HFFc6 (cell line): ENCODE data around the gene CENPA. TPM values are rescaled to one million over a fixed set of nuclear protein-coding genes. Genes with fewer than 3 reads are reported as not detected.

Source experiments
- DNase-seq: peaks from one replicate; pipeline ENCODE4 v3.0.0-alpha.2; 2018
- H3K27ac Mint-ChIP-seq: 2 replicates; pipeline ENCODE4 v1.8.0; 2020; ENCODE audit warnings: mild to moderate bottlenecking, mixed read lengths
- H3K27me3 Mint-ChIP-seq: 2 replicates; pipeline ENCODE4 v1.8.0; 2021; ENCODE audit warnings: mild to moderate bottlenecking, moderate library complexity, mixed read lengths; ENCODE audit not compliant: insufficient read depth
- H3K36me3 Mint-ChIP-seq: 2 replicates; pipeline ENCODE4 v1.8.0; 2021; ENCODE audit warnings: low read depth, mixed read lengths
- H3K4me1 Mint-ChIP-seq: 2 replicates; pipeline ENCODE4 v1.8.0; 2020; ENCODE audit warnings: low read depth, mixed read lengths
- H3K4me3 Mint-ChIP-seq: 2 replicates; pipeline ENCODE4 v1.8.0; 2020; ENCODE audit warnings: mild to moderate bottlenecking, moderate library complexity, mixed read lengths
- H3K9me3 Mint-ChIP-seq: 2 replicates; pipeline ENCODE4 v1.8.0; 2020; ENCODE audit warnings: mild to moderate bottlenecking, mixed read lengths
- total RNA-seq, 6 experiments: library from RNA; stranded (reverse); fragmentation: NEBNext Ultra II Directional; extraction: Animal tissue kit (Norgen Biotek cat#: 25700); gene quantifications; 2 replicates in 1 of 6; 3 replicates in 5 of 6; pipeline ENCODE4 v1.2.3, GENCODE V29; 2021
- TF ChIP-seq, protein P1 (sequence below): fragments of 200-600 bp; sonication (generic); IDR thresholded peaks from 2 replicates; pipeline ENCODE4 v1.5.0; 2021; ENCODE audit warnings: antibody characterized with exemption, mild to moderate bottlenecking

The CENPA gene
- total RNA-seq, 6 experiments from 2014 or later: 8.7 to 20.4 (median 17.5) TPM

DNA sequence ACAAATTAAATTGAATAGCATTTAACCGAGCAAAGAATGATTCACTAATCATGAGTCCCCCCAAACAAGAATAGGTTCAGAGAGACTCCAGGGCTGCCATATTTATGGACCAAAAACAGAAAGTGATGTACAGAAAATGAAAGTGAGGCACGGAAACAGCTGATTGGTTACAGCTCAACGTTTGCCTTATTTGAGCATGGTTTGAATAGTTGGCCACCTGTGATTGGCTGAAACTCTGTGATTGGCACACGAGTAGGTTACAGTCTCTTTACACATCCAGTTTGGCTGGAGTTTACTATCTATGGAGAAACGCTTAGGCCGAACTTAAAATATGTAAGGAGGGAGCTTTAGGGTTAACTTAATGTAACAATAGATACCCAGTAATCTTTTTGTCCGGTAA is 35.1 kb downstream of the CENPA start:
- Mint-ChIP-seq H3K27ac (no peak overlapping the region), H3K9me3 (no peaks in the 10 kb centered on the region), H3K4me3 (peak overlapping the region; percentile 29; the same call in 1 of the 2 replicates), H3K27me3 (peaks cover 19% of the 10 kb centered on the region), H3K36me3 (no peaks in the 10 kb centered on the region), H3K4me1 (no peaks in the 10 kb centered on the region)
- no peak for DNase-seq
- TF ChIP-seq, protein P1, sequence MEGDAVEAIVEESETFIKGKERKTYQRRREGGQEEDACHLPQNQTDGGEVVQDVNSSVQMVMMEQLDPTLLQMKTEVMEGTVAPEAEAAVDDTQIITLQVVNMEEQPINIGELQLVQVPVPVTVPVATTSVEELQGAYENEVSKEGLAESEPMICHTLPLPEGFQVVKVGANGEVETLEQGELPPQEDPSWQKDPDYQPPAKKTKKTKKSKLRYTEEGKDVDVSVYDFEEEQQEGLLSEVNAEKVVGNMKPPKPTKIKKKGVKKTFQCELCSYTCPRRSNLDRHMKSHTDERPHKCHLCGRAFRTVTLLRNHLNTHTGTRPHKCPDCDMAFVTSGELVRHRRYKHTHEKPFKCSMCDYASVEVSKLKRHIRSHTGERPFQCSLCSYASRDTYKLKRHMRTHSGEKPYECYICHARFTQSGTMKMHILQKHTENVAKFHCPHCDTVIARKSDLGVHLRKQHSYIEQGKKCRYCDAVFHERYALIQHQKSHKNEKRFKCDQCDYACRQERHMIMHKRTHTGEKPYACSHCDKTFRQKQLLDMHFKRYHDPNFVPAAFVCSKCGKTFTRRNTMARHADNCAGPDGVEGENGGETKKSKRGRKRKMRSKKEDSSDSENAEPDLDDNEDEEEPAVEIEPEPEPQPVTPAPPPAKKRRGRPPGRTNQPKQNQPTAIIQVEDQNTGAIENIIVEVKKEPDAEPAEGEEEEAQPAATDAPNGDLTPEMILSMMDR: no peak

DNA sequence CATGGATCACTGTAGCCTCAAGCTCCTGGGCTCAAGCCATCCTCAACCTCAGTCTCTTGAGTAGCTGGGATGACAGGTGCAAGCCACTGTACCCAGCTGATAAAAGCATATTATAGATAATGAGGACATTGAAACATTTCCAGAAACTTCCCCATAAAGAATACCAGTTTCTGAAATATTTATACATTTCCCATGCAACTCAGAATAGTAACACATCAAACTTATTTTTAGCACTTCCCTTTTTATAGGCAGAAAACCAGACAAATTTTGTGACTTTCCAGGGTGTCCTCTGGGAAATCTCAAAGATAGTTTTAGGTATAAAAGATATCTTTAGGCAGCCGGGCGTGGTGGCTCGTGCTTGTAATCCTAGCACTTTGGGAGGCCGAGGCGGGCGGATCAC is 37.0 kb downstream of the CENPA start:
- H3K9me3 Mint-ChIP-seq: no peaks in the 10 kb centered on the region
- DNase-seq: no peak
- no peaks in the 10 kb centered on the region for H3K4me1 Mint-ChIP-seq
- no peaks in the 10 kb centered on the region for H3K36me3 Mint-ChIP-seq
- no peak overlapping the region for H3K27ac Mint-ChIP-seq
- H3K4me3 Mint-ChIP-seq: no peak overlapping the region
- TF ChIP-seq, protein P1: no peak
- peaks cover 12% of the 10 kb centered on the region for H3K27me3 Mint-ChIP-seq

DNA sequence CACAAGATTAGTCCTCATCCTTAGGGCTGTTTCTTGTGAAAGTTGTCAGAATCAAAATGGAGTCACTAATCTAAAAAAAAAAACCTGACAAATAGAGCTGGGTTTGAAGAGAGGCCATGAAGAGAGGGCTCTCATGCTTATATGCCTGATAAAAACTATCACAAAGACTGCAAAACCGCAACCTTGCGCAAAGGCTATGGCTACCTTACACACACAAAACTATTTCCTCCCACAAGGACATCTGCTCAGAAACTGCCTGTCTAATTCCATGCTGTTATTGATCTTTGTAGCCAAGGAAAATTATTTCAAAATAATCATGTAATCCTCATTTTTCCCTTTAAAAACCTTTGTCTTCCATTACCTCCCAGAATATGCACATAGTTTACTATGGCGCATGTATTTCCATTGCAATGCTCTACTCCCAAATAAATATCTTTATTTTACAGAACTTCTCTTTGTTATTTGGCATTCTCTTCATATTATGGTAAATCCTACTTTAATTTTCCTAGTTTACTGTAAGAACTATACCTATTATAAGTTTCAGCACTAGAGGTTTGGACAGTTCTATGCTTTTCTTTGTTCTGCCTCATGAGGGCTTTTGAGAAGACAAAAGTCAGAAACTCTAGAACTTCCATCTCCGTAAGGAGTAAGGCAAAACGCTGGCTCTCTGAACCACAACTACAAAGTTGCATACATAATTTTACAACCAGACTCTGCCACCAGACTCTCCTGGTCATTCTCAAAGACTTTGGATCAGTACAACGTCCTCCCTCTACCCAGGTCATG is 52.5 kb downstream of the CENPA start:
- TF ChIP-seq, protein P1: peak; percentile 16; the same call in 1 of the 2 replicates
- Mint-ChIP-seq H3K4me3 (no peak overlapping the region), H3K4me1 (no peaks in the 10 kb centered on the region), H3K36me3 (no peaks in the 10 kb centered on the region), H3K27ac (no peak overlapping the region), H3K27me3 (peaks cover 33% of the 10 kb centered on the region), H3K9me3 (no peaks in the 10 kb centered on the region)
- DNase-seq: no peak

DNA sequence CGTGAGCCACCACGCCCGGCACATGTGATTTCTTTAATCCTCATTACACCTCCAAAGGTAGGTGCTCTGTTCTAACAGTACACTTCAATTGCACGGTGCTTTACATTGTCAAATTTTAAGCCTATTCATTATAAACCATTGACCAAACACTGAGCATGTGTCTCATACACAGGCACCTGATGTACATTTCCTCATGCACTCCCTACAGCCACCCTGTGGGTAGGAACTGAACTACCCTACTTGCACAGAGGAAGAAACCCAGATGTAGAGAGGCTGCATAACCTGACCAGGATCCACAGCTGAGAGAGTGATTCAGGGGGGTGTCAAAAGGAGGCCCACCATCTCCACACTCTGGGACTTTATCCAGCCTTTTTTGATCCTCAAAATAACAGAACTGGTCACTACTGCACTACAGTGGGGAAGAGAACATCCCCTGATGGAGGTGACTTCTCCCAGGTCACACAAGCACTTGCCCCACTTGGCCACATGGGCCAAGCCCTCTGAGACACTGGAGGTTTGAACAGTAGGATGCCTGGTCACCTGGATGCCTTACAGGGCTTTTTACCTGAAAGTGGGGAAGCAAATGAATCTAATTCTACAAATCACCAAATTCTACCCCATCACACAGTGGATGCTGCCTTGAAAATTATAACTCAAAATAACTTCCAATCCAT is 55.2 kb downstream of the CENPA start:
- H3K27me3 Mint-ChIP-seq: peaks cover 49% of the 10 kb centered on the region
- peak; percentile 9 for DNase-seq
- TF ChIP-seq, protein P1: peak; percentile 38
- H3K36me3 Mint-ChIP-seq: no peaks in the 10 kb centered on the region
- no peak overlapping the region for H3K27ac Mint-ChIP-seq
- H3K4me1 Mint-ChIP-seq: no peaks in the 10 kb centered on the region
- no peaks in the 10 kb centered on the region for H3K9me3 Mint-ChIP-seq
- H3K4me3 Mint-ChIP-seq: no peak overlapping the region

DNA sequence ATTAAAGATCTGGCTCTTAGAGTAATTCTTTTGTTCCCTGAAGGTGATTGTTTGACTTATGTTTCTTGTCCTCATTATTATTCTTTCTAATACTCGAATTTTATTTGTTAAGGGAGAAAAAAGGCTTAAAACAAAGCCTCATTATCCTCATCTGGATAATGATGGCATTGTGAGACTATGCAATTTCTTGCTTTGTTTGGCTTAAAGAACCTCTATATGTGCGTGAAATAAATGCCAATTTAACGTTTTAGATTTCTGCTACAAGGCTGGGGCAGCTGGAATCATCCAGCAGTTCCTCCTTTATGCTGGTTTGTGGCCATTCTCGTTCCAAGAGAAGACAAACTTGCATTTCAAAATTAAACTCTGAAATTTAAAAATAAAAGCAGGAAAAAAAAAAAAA is 57.2 kb downstream of the CENPA start:
- Mint-ChIP-seq H3K27me3 (peaks cover 55% of the 10 kb centered on the region), H3K4me3 (no peak overlapping the region)
- TF ChIP-seq, protein P1: no peak

More for the DNA sequence above, 57.2 kb downstream of the CENPA start:
- Mint-ChIP-seq H3K27ac (no peak overlapping the region), H3K9me3 (no peaks in the 10 kb centered on the region), H3K36me3 (no peaks in the 10 kb centered on the region), H3K4me1 (no peaks in the 10 kb centered on the region)
- no peak for DNase-seq

Other genes with a start within 250 kb of the CENPA start
- not detected for gene CIB4, start 144.7 kb upstream of the CENPA start, total RNA-seq
- not detected for gene KCNK3, start 93.3 kb upstream of the CENPA start, total RNA-seq
- gene SLC35F6, start 21.8 kb upstream of the CENPA start, total RNA-seq: 10 to 100 TPM; 34.1 to 44.5 (median 38.7) TPM
- gene DPYSL5, start 62.1 kb downstream of the CENPA start, total RNA-seq: not detected
- gene MAPRE3, start 184.6 kb downstream of the CENPA start, total RNA-seq: 10 to 100 TPM; 17.0 to 20.4 (median 17.7) TPM
- 100 to 1,000 TPM; 119 to 162 (median 144) TPM for gene TMEM214, start 246.9 kb downstream of the CENPA start, total RNA-seq